K562 (cell line): ENCODE measurements around the gene ITPK1. TPM values are rescaled to one million over a fixed set of nuclear protein-coding genes. Genes with fewer than 3 reads are reported as not detected.

ENCODE experiments used
- ATAC-seq: fragments of 200-7000 bp; cut with Tn5 transposase; 3 replicates; pipeline ENCODE4 v1.9.1; 2020; ENCODE audit warnings: moderate library complexity
- BruUV-seq: library from RNA; stranded (reverse); fragments of 400-500 nt; replicated peaks from 2 replicates; lab custom pipeline; 2021; lab: Mats Ljungman, UMichigan
- CTCF ChIA-PET: fragments of 300-600 bp; formaldehyde crosslinking; extraction: SDS; loops from one replicate; lab custom pipeline; 2021; ENCODE audit warnings: low intra/inter-chr PET ratio; lab: Yijun Ruan, JAX
- POLR2A ChIA-PET: fragments of 300-600, 350-650 bp; sonication (Branson Sonifier 250); formaldehyde crosslinking; extraction: SDS; loops from one replicate; lab custom pipeline; 2021; ENCODE audit warnings: antibody characterized with exemption, inconsistent platforms; lab: Yijun Ruan, JAX
- DNase-seq, 4 experiments: peaks; one replicate each; pipeline versions ENCODE4 v3.0.0 to v3.0.0-alpha.2; 2011 to 2018; ENCODE audit warnings: low spot score in 3 of 4, mixed read lengths in 3 of 4; ENCODE audit errors: extremely low read depth in 1 of 4
- FAIRE-seq: peaks from 2 replicates; lab custom pipeline; 2011; peaks lifted over from hg19 to GRCh38; lab: Jason Lieb, UNC
- H2AFZ ChIP-seq: 2 replicates; pipeline ENCODE4 v1.6.0; 2011; ENCODE audit warnings: low read depth, low read length, control low read depth, inconsistent platforms
- H3K27ac ChIP-seq: fragments of 200-600 bp; 3 replicates; pipeline ENCODE4 v1.8.0; 2011; ENCODE audit warnings: low read depth, mild to moderate bottlenecking, control low read depth, inconsistent platforms, low read length, moderate library complexity, mixed read lengths; ENCODE audit errors: extremely low read depth
- H3K27me3 ChIP-seq, 2 experiments: fragments of 300-600 bp in 1 of 2; 2 replicates in 1 of 2; 3 replicates in 1 of 2; pipeline versions ENCODE4 v1.6.0 to v1.8.0; 2011; ENCODE audit warnings: inconsistent platforms in 2 of 2, low read length in 2 of 2, mild to moderate bottlenecking in 1 of 2, mixed read lengths in 1 of 2, moderate library complexity in 1 of 2; ENCODE audit not compliant: control insufficient read depth in 2 of 2, insufficient read depth in 2 of 2
- H3K36me3 ChIP-seq: fragments of 300-600 bp; 3 replicates; pipeline ENCODE4 v1.8.0; 2011; ENCODE audit warnings: mild to moderate bottlenecking, low read length, inconsistent platforms; ENCODE audit not compliant: control insufficient read depth, insufficient read depth
- H3K4me1 ChIP-seq, 2 experiments: fragments of 200-600 bp in 1 of 2; replicated peaks in 1 of 2; 2 replicates in 1 of 2; 3 replicates in 1 of 2; pipeline versions ENCODE4 v1.5.1 to v1.8.0; 2011; ENCODE audit warnings: inconsistent platforms in 2 of 2, low read length in 2 of 2, mild to moderate bottlenecking in 1 of 2, mixed read lengths in 1 of 2, moderate library complexity in 1 of 2; ENCODE audit not compliant: control insufficient read depth in 2 of 2, insufficient read depth in 2 of 2
- H3K4me2 ChIP-seq: 2 replicates; pipeline ENCODE4 v1.6.1; 2011; ENCODE audit warnings: low read length, control low read depth, inconsistent platforms, mixed read lengths; ENCODE audit not compliant: insufficient read depth
- H3K4me3 ChIP-seq: fragments of 200-600 bp; sonication (generic), shearing (Covaris generic); 2 replicates; pipeline ENCODE4 v1.5.1; 2016; ENCODE audit warnings: control low read depth, inconsistent platforms
- H3K79me2 ChIP-seq: fragments of 200-600 bp; 3 replicates; pipeline ENCODE4 v1.8.0; 2011; ENCODE audit warnings: low read length, inconsistent platforms; ENCODE audit not compliant: control insufficient read depth, insufficient read depth
- H3K9ac ChIP-seq, 2 experiments: 2 replicates each; pipeline versions ENCODE4 v1.6.0 to v1.6.1; 2011; ENCODE audit warnings: low read depth in 2 of 2, low read length in 2 of 2, control low read depth in 1 of 2, inconsistent platforms in 1 of 2, mild to moderate bottlenecking in 1 of 2, mixed read lengths in 1 of 2; ENCODE audit not compliant: insufficient read depth in 1 of 2
- H3K9me1 ChIP-seq: one replicate; pipeline ENCODE4 v1.6.0; 2011; ENCODE audit warnings: inconsistent platforms, mild to moderate bottlenecking, low read length, moderate library complexity; ENCODE audit not compliant: control insufficient read depth, insufficient read depth
- H3K9me3 ChIP-seq: replicated peaks from 2 replicates; pipeline ENCODE4 v1.5.1; 2011; ENCODE audit warnings: low read depth, low read length, inconsistent platforms; ENCODE audit not compliant: control insufficient read depth, insufficient read depth
- H4K20me1 ChIP-seq: replicated peaks from 2 replicates; pipeline ENCODE4 v1.6.1; 2011; ENCODE audit warnings: low read length, inconsistent platforms, mixed read lengths; ENCODE audit not compliant: control insufficient read depth, insufficient read depth
- CEBPB ChIP-seq: fragments of 450-650 bp; IDR thresholded peaks from 2 replicates; pipeline ENCODE4 v1.6.1; 2016; ENCODE audit warnings: missing genetic modification characterization, missing compliant biosample characterization
- EP400 ChIP-seq: fragments of 450-650 bp; IDR thresholded peaks from 2 replicates; pipeline ENCODE4 v1.6.1; 2017; ENCODE audit warnings: antibody characterized with exemption, mild to moderate bottlenecking, moderate library complexity
- KLF1 ChIP-seq: fragments of 450-650 bp; IDR thresholded peaks from 2 replicates; pipeline ENCODE4 v1.6.1; 2016; ENCODE audit warnings: missing genetic modification characterization, missing compliant biosample characterization
- NFXL1 ChIP-seq: fragments of 450-650 bp; formaldehyde crosslinking; IDR thresholded peaks from 2 replicates; pipeline ENCODE4 v1.4.0; 2021; ENCODE audit warnings: mild to moderate bottlenecking
- SMARCC2 ChIP-seq: fragments of 450-650 bp; IDR thresholded peaks from 2 replicates; pipeline ENCODE4 v1.6.1; 2017; ENCODE audit warnings: antibody characterized with exemption, moderate library complexity, mild to moderate bottlenecking, low read depth
- U2AF2 ChIP-seq: fragments of 200-400 bp; formaldehyde crosslinking; optimal IDR thresholded peaks from 2 replicates; pipeline ENCODE3; 2017; ENCODE audit warnings: low read depth, mild to moderate bottlenecking, low read length
- WGBS: fragments of 100-300 bp; shearing (Covaris generic); methylation state at CpG from one replicate; pipeline ENCODE4 v1.1.6; 2016; ENCODE audit warnings: low coverage, mixed read lengths; ENCODE audit not compliant: insufficient coverage; ENCODE audit errors: missing lambda C conversion rate; 5-methylcytosine and 5-hydroxymethylcytosine counted together
- in situ Hi-C: fragments of 300-500 bp; cut with MboI; formaldehyde crosslinking; loops from 4 replicates; pipeline ENCODE4 v1.15.0; 2018; ENCODE audit warnings: inconsistent platforms, mixed read lengths
- intact Hi-C: fragments of 100-400 bp; cut with micrococcal nuclease; formaldehyde crosslinking; loops from 2 replicates; pipeline ENCODE4 v1.14.2; 2022
- polyA plus RNA-seq, 8 experiments: library from polyadenylated mRNA; depleted of rRNA in 4 of 8; stranded (reverse) in 5 of 8; unstranded in 3 of 8; fragments of >200 nt; fragmentation: Nextera tagmentation in 2 of 8; fragmentation: Illumina TruSeq in 1 of 8; extraction: Ambion mirVana in 2 of 8; extraction: Trizol in 1 of 8; gene quantifications; 2 replicates each; pipeline versions ENCODE4 v1.2.1 to v1.2.3, GENCODE V29; 2011 to 2014; ENCODE audit warnings: inconsistent platforms in 1 of 8, missing spikeins in 1 of 8
- total RNA-seq, 7 experiments: library from RNA; depleted of rRNA in 6 of 7; stranded (reverse); fragments of >200 nt in 6 of 7; fragmentation: Illumina TruSeq in 2 of 7; extraction: Trizol in 2 of 7; gene quantifications; 2 replicates each; pipeline versions ENCODE4 v1.2.1 to v1.2.3, GENCODE V29; 2011 to 2021; ENCODE audit warnings: low replicate concordance in 1 of 7
- TF ChIP-seq, protein P1 (sequence below): conservative IDR thresholded peaks from 2 replicates; pipeline ENCODE4 v1.6.1; 2011; ENCODE audit warnings: low read depth, mild to moderate bottlenecking, low read length; ENCODE audit not compliant: control insufficient read depth

ITPK1 gene
- total and polyA plus RNA-seq, 9 of the 15 experiments (the other 6 are each of a cell fraction or from before 2014, with no cell fraction given), result 1.2 to 39.2 (median 23.0) TPM

DNA sequence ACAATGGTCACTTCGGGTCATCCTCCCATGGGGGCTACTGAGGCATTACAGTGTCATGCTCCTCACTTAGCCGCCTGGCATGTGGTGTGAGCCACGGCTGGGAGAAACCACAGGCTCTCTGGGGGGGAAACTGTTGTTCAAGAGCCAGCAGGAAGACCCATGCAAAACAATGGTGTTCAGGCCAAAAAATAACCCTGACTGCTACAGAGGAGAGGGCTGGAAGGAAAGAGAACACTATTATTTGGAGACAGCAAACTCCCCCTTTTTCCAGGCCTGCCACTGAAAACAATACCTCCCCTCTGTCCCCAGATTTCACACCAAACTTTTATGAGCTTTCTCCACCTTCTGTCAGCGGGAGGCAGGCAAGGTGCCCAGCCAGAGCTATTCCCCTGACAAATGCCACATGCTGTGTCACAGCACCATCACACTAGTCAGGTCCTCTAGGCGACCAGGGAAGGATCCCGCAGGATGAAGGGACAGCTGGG is 109.1 kb downstream of the ITPK1 start:
- DNase-seq (no peak), FAIRE-seq (no peak), ATAC-seq (no peak)
- no peaks in the 10 kb centered on the region for H3K27me3 ChIP-seq
- no peaks in the 10 kb centered on the region for H3K79me2 ChIP-seq
- H3K4me2 ChIP-seq, result no peak overlapping the region
- H4K20me1 ChIP-seq, result peaks cover 4% of the 10 kb centered on the region; the same call in 1 of the 2 replicates
- ChIA-PET CTCF (no interaction called here), POLR2A (interaction anchor here (0.6 kb wide), 1 partner anchor 1904 kb away, joined by 3 read pairs; no protein-coding TSS in a partner anchor)
- no peak overlapping the region for H2AFZ ChIP-seq
- TF ChIP-seq U2AF2 (no peak), CEBPB (no peak), SMARCC2 (no peak), EP400 (no peak), KLF1 (no peak), NFXL1 (CRISPR knock-in tag) (no peak)
- TF ChIP-seq, protein P1, sequence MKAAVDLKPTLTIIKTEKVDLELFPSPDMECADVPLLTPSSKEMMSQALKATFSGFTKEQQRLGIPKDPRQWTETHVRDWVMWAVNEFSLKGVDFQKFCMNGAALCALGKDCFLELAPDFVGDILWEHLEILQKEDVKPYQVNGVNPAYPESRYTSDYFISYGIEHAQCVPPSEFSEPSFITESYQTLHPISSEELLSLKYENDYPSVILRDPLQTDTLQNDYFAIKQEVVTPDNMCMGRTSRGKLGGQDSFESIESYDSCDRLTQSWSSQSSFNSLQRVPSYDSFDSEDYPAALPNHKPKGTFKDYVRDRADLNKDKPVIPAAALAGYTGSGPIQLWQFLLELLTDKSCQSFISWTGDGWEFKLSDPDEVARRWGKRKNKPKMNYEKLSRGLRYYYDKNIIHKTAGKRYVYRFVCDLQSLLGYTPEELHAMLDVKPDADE, result no peak
- intact Hi-C loops, result no loop called here
- H3K9ac ChIP-seq, result no peak overlapping the region
- no peaks in the 10 kb centered on the region for H3K9me3 ChIP-seq
- H3K4me3 ChIP-seq, result no peak overlapping the region
- 0 out of 3 replicates have a peak, but pooled peaks cover 3% of the 10 kb centered on the region for H3K36me3 ChIP-seq
- WGBS, result 66% methylated on average over 4 of the region's 6 CpGs
- in situ Hi-C loops, result no loop called here
- no TSS peak for BruUV-seq
- no peak overlapping the region for H3K27ac ChIP-seq
- H3K4me1 ChIP-seq, result peaks cover 3 to 25% of the 10 kb centered on the region in 2 experiments; a peak in 4 of 5 replicates
- H3K9me1 ChIP-seq, result no peaks in the 10 kb centered on the region
